Trophoblast cell (in vitro differentiated cells and primary cell): ENCODE results near the gene MMP3.

Experiments used
- DNase-seq, 2 donors: peaks; one replicate each; pipeline ENCODE4 v3.0.0-alpha.2; 2016
- H2AFZ ChIP-seq: 2 replicates; pipeline ENCODE4 v1.6.1; 2013; ENCODE audit warnings: low read length, moderate library complexity, mild to moderate bottlenecking; ENCODE audit not compliant: insufficient read depth, poor library complexity
- H2AK5ac ChIP-seq: 2 replicates; pipeline ENCODE4 v1.6.1; 2013; ENCODE audit warnings: mild to moderate bottlenecking, low read length
- H2BK120ac ChIP-seq: 2 replicates; pipeline ENCODE4 v1.6.1; 2013; ENCODE audit warnings: low read length, mild to moderate bottlenecking, moderate library complexity; ENCODE audit not compliant: insufficient read depth, poor library complexity
- H2BK12ac ChIP-seq: 2 replicates; pipeline ENCODE4 v1.6.1; 2013; ENCODE audit warnings: mild to moderate bottlenecking, low read length, moderate library complexity
- H2BK5ac ChIP-seq: 2 replicates; pipeline ENCODE4 v1.6.1; 2013; ENCODE audit warnings: low read length, low read depth, moderate library complexity, mild to moderate bottlenecking; ENCODE audit not compliant: poor library complexity
- H3K14ac ChIP-seq: 2 replicates; pipeline ENCODE4 v1.6.1; 2013; ENCODE audit warnings: mild to moderate bottlenecking, low read length
- H3K18ac ChIP-seq: 2 replicates; pipeline ENCODE4 v1.6.1; 2013; ENCODE audit warnings: mild to moderate bottlenecking, low read length
- H3K23ac ChIP-seq: 2 replicates; pipeline ENCODE4 v1.6.1; 2013; ENCODE audit warnings: low read length
- H3K27ac ChIP-seq: 2 replicates; pipeline ENCODE4 v1.5.1; 2013; ENCODE audit warnings: low read depth, mild to moderate bottlenecking, inconsistent platforms, low read length, moderate library complexity
- H3K27me3 ChIP-seq: 2 replicates; pipeline ENCODE4 v1.6.1; 2013; ENCODE audit warnings: inconsistent platforms, mild to moderate bottlenecking, low read length, moderate library complexity; ENCODE audit not compliant: insufficient read depth
- H3K36me3 ChIP-seq, 2 experiments: 1 replicate in 1 of 2; 2 replicates in 1 of 2; pipeline ENCODE4 v1.6.1; 2013; ENCODE audit warnings: low read length in 2 of 2, mild to moderate bottlenecking in 2 of 2, moderate library complexity in 1 of 2; ENCODE audit not compliant: insufficient read depth in 2 of 2, control insufficient read depth in 1 of 2
- H3K4ac ChIP-seq: 2 replicates; pipeline ENCODE4 v1.6.1; 2013; ENCODE audit warnings: low read depth, mild to moderate bottlenecking, low read length, moderate library complexity
- H3K4me1 ChIP-seq, 2 experiments: 1 replicate in 1 of 2; 2 replicates in 1 of 2; pipeline ENCODE4 v1.6.1; 2013; ENCODE audit warnings: low read length in 2 of 2, mild to moderate bottlenecking in 2 of 2, moderate library complexity in 1 of 2; ENCODE audit not compliant: insufficient read depth in 2 of 2, control insufficient read depth in 1 of 2
- H3K4me2 ChIP-seq: 2 replicates; pipeline ENCODE4 v1.6.1; 2013; ENCODE audit warnings: inconsistent platforms, mild to moderate bottlenecking, low read length, moderate library complexity
- H3K4me3 ChIP-seq: 2 replicates; pipeline ENCODE4 v1.5.1; 2013; ENCODE audit warnings: mild to moderate bottlenecking, low read depth, low read length, inconsistent platforms
- H3K79me1 ChIP-seq: one replicate; pipeline ENCODE4 v1.6.1; 2013; ENCODE audit warnings: low read length
- H3K79me2 ChIP-seq: 2 replicates; pipeline ENCODE4 v1.6.1; 2013; ENCODE audit warnings: low read length, mild to moderate bottlenecking; ENCODE audit not compliant: control insufficient read depth, insufficient read depth, poor library complexity
- H3K9ac ChIP-seq: 2 replicates; pipeline ENCODE4 v1.6.1; 2013; ENCODE audit warnings: mild to moderate bottlenecking, low read length
- H3K9me3 ChIP-seq: 2 replicates; pipeline ENCODE4 v1.6.1; 2013; ENCODE audit warnings: low read depth, mild to moderate bottlenecking, control low read depth, inconsistent platforms, low read length; ENCODE audit not compliant: insufficient read depth
- H4K12ac ChIP-seq: 2 replicates; pipeline ENCODE4 v1.6.1; 2013; ENCODE audit warnings: low read depth, mild to moderate bottlenecking, low read length, moderate library complexity
- H4K8ac ChIP-seq: 2 replicates; pipeline ENCODE4 v1.6.1; 2013; ENCODE audit warnings: low read depth, mild to moderate bottlenecking, low read length, moderate library complexity
- H4K91ac ChIP-seq: one replicate; pipeline ENCODE4 v1.6.1; 2013; ENCODE audit warnings: low read depth, mild to moderate bottlenecking, low read length, moderate library complexity
- WGBS: extraction: QIAGEN DNeasy Blood & Tissue Kit; methylation state at CpG from one replicate; pipeline ENCODE4 v1.1.7; 2013; ENCODE audit warnings: missing lambda C conversion rate; ENCODE audit not compliant: insufficient read length, insufficient coverage; ENCODE audit errors: extremely low coverage; 5-methylcytosine and 5-hydroxymethylcytosine counted together

Gene MMP3

DNA sequence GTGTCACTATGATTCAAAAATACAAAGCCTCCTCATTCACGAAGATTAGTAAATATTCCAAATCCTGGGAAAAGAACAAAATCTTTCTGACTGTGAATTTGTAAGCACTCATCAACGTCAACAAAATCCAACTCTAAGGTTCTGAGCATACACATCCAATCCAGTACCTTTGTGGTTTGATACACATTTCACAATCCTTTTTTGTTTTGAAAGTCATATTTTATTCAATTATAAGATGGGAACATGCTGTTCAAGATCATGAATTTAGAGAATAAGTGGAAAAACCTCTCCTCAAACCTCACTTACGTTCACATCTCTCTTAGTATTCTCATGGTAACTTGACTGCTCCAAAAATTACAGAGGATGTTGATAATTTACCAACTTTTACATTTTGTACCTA is 9.6 kb upstream of the MMP3 start:
- Histone ChIP-seq H2AFZ (no peak overlapping the region), H2BK120ac (no peak overlapping the region), H3K79me1 (no peaks in the 10 kb centered on the region), H4K8ac (no peak overlapping the region), H4K12ac (no peak overlapping the region), H3K9ac (no peak overlapping the region), H3K4ac (no peak overlapping the region), H3K27ac (no peak overlapping the region), H2AK5ac (no peak overlapping the region), H3K9me3 (no peaks in the 10 kb centered on the region), H2BK12ac (no peak overlapping the region), H3K27me3 (no peaks in the 10 kb centered on the region), H3K4me1 (no peaks in the 10 kb centered on the region), H3K79me2 (no peaks in the 10 kb centered on the region), H3K36me3 (no peaks in the 10 kb centered on the region), H3K23ac (no peak overlapping the region), H3K14ac (no peak overlapping the region), H4K91ac (no peak overlapping the region), H3K18ac (no peak overlapping the region), H3K4me3 (no peak overlapping the region), H3K4me2 (no peak overlapping the region), H2BK5ac (no peak overlapping the region)
- no CpG with 5 or more reads among the region's 3 CpGs for WGBS
- no peak for DNase-seq

- Histone ChIP-seq H3K4me3 (no peak overlapping the region), H3K79me1 (no peaks in the 10 kb centered on the region), H3K9me3 (no peaks in the 10 kb centered on the region), H3K23ac (no peak overlapping the region), H4K12ac (no peak overlapping the region), H3K27me3 (no peaks in the 10 kb centered on the region), H3K4me2 (no peak overlapping the region), H2AK5ac (no peak overlapping the region), H2AFZ (no peak overlapping the region), H2BK12ac (no peak overlapping the region), H3K4ac (no peak overlapping the region), H3K14ac (no peak overlapping the region), H3K4me1 (no peaks in the 10 kb centered on the region), H2BK120ac (no peak overlapping the region), H3K27ac (no peak overlapping the region), H3K9ac (no peak overlapping the region), H2BK5ac (no peak overlapping the region), H3K18ac (no peak overlapping the region), H3K79me2 (no peaks in the 10 kb centered on the region), H4K91ac (no peak overlapping the region), H3K36me3 (no peaks in the 10 kb centered on the region), H4K8ac (no peak overlapping the region)
- WGBS, result no CpG with 5 or more reads among the region's 7 CpGs
- peak; percentile 46 to 67 for DNase-seq
Observed at GRCh38 chr11:102850973-102851745, 7.8 kb upstream of the MMP3 start.

GRCh38 chr11:102849311-102849710 is 5.9 kb upstream of the MMP3 start:
- Histone ChIP-seq H3K4ac (no peak overlapping the region), H3K9ac (no peak overlapping the region), H3K4me1 (no peaks in the 10 kb centered on the region), H3K4me3 (no peak overlapping the region), H4K8ac (no peak overlapping the region), H2BK12ac (no peak overlapping the region), H4K12ac (no peak overlapping the region), H3K18ac (no peak overlapping the region), H2AK5ac (no peak overlapping the region), H3K9me3 (no peaks in the 10 kb centered on the region), H3K23ac (no peak overlapping the region), H3K4me2 (no peak overlapping the region), H3K36me3 (no peaks in the 10 kb centered on the region), H3K27ac (no peak overlapping the region), H3K79me1 (no peaks in the 10 kb centered on the region), H2BK5ac (no peak overlapping the region), H2BK120ac (no peak overlapping the region), H3K27me3 (no peaks in the 10 kb centered on the region), H2AFZ (no peak overlapping the region), H4K91ac (no peak overlapping the region), H3K14ac (no peak overlapping the region), H3K79me2 (no peaks in the 10 kb centered on the region)
- no CpG with 5 or more reads among the region's 1 CpG for WGBS
- DNase-seq, result peak; percentile 29 to 89

DNA sequence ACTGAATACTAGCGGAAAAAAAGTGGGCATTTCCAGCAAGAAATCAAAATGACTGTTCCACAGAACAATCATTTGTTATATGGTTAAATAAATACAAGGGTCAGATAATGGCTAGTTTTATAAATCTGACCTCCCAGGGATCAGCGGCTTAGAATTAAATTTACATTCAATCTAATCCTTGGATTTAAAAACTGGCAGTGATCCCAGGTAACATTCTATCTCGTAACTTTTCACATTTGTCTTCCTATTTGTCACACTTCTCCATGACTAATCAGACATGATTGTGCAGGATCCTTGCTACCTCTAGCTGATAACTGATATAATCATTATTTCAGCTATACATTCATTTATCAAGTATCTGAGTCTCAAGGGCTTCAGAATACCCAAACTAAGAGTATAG is 2.9 kb upstream of the MMP3 start:
- Histone ChIP-seq H4K91ac (no peak overlapping the region), H2AFZ (no peak overlapping the region), H3K4me2 (no peak overlapping the region), H3K27ac (no peak overlapping the region), H4K8ac (no peak overlapping the region), H3K27me3 (no peaks in the 10 kb centered on the region), H2BK12ac (no peak overlapping the region), H3K18ac (no peak overlapping the region), H3K4me3 (no peak overlapping the region), H4K12ac (no peak overlapping the region), H2BK120ac (no peak overlapping the region), H3K14ac (no peak overlapping the region), H3K4ac (no peak overlapping the region), H3K79me2 (no peaks in the 10 kb centered on the region), H3K36me3 (no peaks in the 10 kb centered on the region), H3K9ac (no peak overlapping the region), H3K4me1 (peaks cover 0 to 2% of the 10 kb centered on the region in 2 experiments), H3K79me1 (no peaks in the 10 kb centered on the region), H2AK5ac (no peak overlapping the region), H3K9me3 (no peaks in the 10 kb centered on the region), H2BK5ac (no peak overlapping the region), H3K23ac (no peak overlapping the region)
- DNase-seq, result peak in 1 of 2 donors; percentile 33
- WGBS, result no CpG with 5 or more reads among the region's 3 CpGs
